ENCODE data around the gene CEND1.

- TF ChIP-seq POLR2A (IDR thresholded peaks at IDR 0.05) (no peak), CTCF (IDR thresholded peaks at IDR 0.05) (no peak), POLR2AphosphoS5 (IDR thresholded peaks at IDR 0.05) (no peak)
Measured at GRCh38 chr11:766936-767210, 23.0 kb downstream of the CEND1 start.

All from prostate gland (tissue), 2 donors.